COLO668 (cell line): ENCODE data around the gene DOCK2.

Source experiments
- DNase-seq: peaks from one replicate; lab custom pipeline; 2025; ENCODE audit not compliant: unreplicated experiment; lab: John Stamatoyannopoulos, UW

The DOCK2 gene

DNA sequence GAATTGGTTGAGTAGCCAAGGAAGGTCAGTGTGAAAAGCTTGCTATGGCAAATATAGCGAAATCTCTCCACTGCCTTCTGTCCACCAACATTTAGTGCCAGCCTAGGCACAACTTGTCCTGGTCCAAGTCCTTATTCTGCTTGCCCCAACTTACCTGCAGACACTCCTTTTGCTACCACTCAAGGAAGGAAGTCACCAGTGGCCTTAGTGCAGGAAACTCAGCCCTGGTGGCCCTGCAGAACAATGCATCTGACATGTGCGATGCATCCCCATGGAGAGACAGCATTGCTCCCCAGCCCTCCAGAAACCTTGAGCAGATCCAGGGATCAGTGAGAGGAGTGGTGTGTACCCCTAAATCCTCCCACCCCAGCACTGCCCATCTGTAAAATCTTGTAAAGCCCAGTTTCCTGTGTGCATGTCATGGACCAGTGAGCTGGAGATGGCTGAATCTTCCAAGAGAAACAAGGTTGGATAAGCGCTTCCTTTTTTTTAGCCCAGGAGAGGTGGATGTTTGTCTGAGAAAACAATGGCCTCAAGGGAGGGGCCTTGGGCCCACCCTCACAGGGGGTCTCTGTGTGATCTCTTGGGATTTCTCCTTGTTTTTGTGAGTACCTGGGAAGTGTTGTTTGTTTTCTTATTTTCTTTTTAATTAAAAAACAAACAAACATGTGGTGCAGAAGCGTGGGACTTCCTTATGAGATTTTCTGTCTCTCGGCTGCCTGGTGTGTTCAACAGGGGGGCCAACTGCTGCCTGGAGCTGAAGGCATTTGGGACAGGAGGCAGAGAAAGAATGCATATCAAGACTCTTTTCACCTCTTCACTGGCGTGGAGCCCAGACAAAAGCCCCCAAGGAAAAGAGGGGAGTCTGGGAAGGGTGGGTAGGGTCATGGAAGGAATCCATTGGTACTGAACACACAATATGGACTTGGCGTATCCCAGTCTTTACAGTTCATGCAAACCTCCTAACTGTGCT lies 472.3 kb downstream of the DOCK2 start:
- no peak for DNase-seq

DNA sequence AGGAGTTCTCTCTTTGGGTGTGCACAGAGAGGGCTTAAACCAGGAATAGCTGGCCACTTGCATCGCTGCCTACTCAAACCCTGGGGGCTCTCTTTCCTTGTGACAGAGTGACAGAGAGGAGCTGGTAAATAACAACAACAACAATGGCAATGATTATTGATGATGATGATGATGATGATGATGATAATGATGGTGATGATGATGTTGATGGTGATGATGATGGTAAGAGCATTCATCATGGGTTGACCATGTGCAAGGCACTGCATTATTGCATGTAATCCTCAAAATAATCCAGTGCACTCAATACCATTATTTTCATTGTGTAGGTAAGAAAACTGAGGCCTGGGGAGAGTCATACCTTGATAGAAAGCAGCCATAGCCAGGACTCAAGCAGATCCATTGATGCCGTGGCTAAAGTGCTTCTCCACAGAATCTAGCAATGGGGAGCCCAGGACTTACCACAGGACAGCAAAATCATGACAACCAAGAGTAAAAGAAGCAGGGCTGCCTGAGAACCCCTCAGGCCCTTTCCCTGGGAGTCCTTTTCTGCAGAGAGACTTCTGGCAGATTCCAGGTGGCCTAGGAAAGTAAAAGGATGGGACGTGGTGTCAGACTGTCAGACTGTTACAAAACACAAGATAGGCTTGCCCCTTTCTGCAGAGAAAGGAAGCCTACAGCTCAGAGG lies 473.5 kb downstream of the DOCK2 start:
- DNase-seq: no peak

DNA sequence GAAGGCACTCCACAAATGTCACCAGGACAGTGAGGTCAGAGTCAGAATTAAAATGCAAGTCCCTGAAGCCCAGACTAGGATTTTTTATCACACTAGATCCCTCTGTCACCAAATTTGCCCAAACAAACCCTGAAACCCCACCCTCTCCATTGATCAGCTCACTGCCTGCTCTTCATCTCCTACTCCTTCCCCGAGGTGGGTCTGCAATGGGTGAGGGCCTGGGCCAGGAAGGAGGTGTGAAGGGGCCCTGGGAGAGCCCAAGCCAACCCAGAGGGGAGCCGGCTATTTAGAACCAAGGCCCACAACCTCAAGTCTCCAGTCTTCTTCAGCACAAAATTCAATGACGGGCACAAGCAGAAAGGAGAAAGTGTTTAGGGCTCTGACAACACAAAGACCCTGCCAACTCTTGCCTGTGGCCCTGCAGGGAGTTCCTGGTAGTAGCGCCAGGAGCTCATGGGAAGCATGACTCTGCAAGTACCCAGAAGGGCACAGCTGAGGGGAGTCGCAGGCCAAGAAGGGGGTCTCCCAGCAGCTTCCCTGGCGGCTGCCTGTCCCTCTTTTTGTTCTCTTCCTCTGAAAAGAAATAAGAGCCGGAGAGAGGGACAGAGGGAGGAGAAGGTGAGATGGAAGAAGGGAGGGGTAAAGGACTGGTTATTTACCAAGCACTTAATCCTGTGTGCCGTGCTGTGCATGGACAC lies 474.2 kb downstream of the DOCK2 start:
- DNase-seq: no peak

DNA sequence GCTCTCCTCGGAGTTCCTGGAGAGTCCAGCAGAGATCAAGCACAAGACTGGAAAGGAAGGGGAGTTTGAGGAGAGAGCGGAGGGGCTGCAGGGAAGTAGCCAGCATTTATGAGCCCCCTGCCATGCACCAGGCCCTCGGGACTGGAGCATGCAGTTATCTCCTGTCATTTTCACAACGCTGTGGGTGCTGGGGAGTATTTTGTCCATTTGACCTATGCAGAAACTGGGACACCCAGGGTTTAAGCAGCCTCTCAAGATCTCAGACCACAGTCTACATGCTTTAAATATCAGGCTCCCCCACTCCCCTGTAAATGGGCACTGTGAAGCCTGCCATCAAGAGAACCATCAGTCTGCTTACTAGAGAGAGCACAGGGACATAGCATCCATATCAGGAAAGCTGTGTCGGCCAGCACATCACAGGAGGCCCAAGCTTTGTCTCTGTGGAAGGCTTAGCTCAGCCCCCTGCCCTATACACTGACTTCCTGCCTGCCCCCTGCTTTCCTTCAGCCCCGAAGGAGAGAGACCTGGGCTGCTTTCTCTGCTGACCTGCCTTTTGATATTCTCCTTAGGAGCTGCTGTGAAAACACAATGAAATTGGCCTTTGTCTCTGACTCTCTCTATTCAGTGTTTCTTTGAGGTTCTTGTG lies 475.9 kb downstream of the DOCK2 start:
- DNase-seq: no peak

DNA sequence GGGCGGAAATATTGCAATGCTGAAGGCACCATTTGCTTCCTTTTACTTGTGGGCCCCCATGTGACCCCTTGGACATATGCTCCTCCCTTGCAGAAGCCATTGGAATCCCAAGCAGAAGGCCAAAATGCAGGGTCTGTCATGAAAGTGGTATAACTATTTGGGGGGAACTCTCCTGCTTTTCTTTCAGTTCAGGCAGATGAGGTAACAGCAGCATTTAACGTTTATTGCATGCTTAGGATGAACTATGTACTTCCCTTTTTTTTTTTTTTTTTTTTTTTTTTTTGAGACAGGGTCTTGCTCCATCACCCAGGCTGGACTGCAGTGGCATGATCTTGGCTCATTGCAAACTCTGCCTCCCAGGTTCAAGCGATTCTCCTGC lies 476.4 kb downstream of the DOCK2 start:
- DNase-seq: no peak

DNA sequence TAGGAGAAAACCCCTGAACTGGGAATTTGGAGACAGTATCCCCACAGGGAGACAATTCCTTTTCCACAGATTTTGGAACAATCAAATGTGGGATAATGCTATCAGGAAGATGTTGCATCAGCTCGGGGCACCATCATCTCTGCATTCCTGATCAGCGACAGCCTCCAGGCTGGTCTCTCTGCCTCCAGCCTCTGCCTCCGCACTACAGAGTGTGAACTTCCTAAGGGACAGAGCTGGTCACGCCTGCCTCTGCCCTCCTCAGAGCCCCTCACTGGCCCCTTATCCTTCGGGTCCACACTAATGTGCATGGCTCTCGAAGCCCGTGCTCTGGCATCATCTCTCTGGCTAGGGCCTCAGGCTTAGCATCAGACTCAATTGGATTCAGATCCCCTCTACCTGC lies 477.2 kb downstream of the DOCK2 start:
- no peak for DNase-seq

DNA sequence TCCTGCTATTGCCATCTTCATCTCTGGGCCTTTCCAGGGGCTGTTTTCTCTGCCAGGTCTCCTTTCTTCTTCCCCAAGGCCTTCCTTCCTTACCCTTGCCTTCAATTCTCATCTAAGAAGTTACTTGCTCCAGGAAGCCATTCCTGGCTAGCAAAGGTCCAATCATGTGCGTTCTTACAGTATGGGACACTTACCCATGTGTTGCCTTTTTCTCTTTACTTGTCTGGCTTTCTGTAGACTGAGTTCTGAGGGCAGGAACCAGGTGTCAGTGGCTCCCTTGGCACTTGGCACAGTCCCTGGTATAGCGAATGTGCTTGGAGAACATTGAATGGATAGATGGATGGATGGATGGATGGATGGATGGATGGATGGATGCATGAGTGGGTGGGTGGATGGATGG lies 478.9 kb downstream of the DOCK2 start:
- no peak for DNase-seq

DNA sequence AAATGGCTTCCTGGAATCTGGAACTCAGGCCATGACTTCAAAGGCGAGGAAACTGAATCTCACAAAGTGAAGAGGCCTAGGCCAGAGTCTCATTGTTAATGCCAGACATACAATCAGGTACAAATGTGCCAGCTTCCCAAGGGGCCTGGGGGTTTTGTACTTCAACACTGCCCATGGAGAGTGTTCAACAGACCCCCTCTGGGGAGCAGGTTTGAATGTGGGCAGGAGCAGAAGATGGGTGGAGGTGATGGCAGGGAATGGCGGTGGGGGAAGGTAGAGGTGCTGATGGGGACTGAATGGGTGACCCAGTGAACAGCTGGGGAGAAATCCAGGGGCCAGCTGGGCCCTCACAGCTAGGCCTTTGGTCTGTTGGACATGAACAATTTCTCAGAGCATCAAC lies 480.7 kb downstream of the DOCK2 start:
- DNase-seq: no peak

DNA sequence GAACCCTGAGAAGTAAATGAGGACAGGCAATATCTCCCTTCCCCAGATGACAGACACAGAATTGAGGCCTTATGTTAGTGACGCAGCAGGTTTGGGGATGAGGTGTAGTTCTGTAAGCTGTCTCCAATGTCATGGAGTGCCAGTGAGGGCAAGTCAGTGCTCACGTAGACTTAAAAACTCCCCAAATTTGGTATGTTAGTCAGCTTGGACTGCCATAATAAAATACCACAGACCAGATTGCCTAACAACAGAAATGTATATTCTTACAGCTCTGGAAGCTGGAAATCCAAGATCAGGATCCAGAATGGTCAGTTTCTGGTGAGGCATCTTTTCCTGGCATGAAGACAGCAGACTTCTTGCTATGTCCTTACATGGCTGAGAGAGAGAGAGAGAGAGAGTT lies 483.5 kb downstream of the DOCK2 start:
- no peak for DNase-seq

DNA sequence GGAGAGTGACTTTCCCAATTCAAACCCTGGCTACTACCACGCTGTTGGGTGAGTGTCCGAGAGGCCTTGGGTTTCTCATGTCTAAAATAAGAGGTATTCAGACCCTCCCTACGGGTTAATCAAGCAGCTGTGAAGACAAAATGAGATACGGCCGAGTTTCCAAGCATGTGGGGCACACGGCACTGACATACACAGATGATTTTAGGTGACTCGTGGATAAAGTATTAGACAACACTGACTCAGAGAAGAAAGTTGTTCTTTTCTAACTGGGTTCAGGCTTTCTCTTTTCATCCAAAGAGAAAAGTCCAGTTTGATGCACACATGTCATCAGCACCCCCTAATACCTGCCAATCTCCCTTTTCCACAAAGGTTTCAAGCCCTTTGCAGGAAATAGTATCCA lies 484.2 kb downstream of the DOCK2 start:
- no peak for DNase-seq

DNA sequence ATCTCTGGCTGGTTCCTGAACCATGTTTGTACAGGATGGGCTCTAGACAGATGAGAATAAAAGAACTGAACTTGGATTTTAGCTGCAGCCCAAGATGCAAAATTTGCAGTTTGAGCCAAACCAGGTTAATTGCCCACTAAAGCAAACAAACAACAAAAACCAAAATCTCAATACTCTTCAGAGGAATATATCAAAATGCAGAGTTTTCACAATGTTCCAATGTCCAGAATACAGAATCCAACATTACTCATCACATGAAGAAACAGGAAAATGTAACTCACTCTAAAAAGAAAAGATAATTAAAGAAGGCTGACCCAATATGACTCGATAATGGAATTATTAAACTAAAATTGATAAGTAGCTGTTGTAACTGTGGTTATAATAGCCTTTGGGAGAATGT lies 489.0 kb downstream of the DOCK2 start:
- no peak for DNase-seq

DNA sequence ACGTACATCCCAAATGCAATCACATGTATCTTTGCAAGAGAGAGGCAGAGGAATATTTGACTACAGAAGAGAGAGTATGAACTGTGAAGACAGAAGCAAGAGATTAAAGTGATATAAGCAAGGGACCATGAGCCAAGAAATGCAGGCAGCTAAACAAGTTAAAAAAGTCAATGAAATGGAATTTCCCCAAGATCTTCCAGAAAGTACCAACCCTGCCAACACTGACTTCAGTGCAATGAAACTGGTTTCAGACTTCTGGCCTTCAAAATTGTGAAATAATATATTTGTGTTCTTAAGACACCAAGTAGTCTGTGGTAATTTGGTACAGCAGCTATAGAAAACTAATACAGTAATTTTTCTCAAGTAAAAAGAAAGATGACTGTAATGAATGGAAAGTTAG lies 489.6 kb downstream of the DOCK2 start:
- no peak for DNase-seq

DNA sequence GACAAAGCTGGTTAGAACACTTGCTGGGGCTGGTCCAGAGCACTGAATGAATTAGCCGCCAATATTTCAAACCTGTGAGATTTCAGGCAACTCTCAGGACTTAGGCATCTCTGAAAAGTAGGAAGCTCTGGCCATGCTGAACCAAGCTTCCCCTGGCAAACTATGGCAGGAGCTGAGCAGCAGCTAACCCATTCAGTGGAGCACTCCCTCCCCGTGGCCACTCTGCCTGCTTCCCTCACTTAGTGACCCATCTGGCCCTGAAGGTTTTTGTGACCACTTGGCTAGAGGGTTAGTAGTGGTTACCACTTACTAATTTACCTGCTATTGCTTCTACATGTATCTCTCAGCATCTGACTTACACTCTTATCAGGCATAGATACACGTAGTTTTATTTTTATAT lies 494.2 kb downstream of the DOCK2 start:
- DNase-seq: no peak

DNA sequence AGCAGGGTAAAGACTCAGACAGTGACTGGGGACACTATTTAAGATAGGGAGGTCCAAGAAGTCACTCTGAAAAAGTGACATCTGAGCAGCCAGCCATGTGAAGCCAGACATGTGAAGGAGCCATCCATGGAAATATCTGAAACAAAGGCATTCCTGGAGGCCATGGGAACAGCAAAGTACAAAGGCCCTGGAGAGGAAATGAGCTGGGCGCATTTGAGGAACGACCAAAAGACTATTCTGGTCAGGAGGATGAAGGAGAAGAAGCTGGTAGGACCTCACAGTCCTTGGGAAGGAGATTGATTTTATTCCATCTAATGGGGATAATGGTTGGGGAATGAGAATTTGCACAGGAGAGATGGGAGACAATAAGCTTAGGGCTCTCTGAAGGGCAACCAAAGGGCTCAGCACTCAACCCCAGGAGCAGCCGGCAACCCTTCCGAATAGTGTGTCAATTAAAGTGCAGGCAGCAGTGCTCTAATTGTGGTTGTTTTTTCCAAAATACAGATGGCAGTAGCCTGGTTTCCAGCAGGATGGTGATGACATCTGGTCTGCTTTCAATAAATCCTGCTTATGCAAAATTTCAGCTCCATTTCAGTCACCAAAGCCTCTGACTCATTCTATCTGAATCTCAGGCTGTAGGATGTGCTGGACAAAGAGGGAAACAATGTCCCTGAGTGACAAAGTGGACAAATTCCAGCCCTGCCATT lies 495.3 kb downstream of the DOCK2 start:
- DNase-seq: no peak
